ENCODE data around the gene GPR26.
"Not testable (repeated sequence)": the region's sequence is repeated elsewhere in the genome, so short reads cannot be mapped to it uniquely, and the experiment has no call there.

The GPR26 gene

GRCh38 chr10:123717336-123717735, 51.2 kb downstream of the GPR26 start:
- DNase-seq: no peak

GRCh38 chr10:123718544-123719060, 52.4 kb downstream of the GPR26 start:
- no peak for DNase-seq

GRCh38 chr10:123720536-123720935, 54.4 kb downstream of the GPR26 start:
- no peak for DNase-seq

- no peak for DNase-seq
Measured at GRCh38 chr10:123721441-123722049, 55.4 kb downstream of the GPR26 start.

GRCh38 chr10:123722351-123722750, 56.2 kb downstream of the GPR26 start:
- no peak for DNase-seq

GRCh38 chr10:123724747-123725146, 58.6 kb downstream of the GPR26 start:
- DNase-seq: no peak

GRCh38 chr10:123726381-123726780, 60.2 kb downstream of the GPR26 start:
- DNase-seq: no peak

- DNase-seq: no peak
Measured at GRCh38 chr10:123726836-123727235, 60.7 kb downstream of the GPR26 start.

GRCh38 chr10:123729523-123729922, 63.4 kb downstream of the GPR26 start:
- DNase-seq: no peak

- DNase-seq: not testable (repeated sequence)
Measured at GRCh38 chr10:123736917-123737316, 70.8 kb downstream of the GPR26 start.

- DNase-seq: no peak
Measured at GRCh38 chr10:123741146-123741545, 75.0 kb downstream of the GPR26 start.

- no peak for DNase-seq
Measured at GRCh38 chr10:123741711-123742110, 75.6 kb downstream of the GPR26 start.

- no peak for DNase-seq
Measured at GRCh38 chr10:123742751-123743440, 76.7 kb downstream of the GPR26 start.

- DNase-seq: no peak
Measured at GRCh38 chr10:123743441-123744223, 77.5 kb downstream of the GPR26 start.

GRCh38 chr10:123744224-123744536, 78.0 kb downstream of the GPR26 start:
- no peak for DNase-seq
